CD14-positive monocyte (primary cell): ENCODE data around the gene MGAT4A. TPM values are rescaled to one million over a fixed set of nuclear protein-coding genes. Genes with fewer than 3 reads are reported as not detected.

ENCODE experiments used
- DNase-seq, 3 donors: peaks; one replicate each; pipeline ENCODE4 v3.0.0-alpha.2; 2011 to 2022
- H2AFZ ChIP-seq: 2 replicates; pipeline ENCODE4 v1.6.0; 2012; ENCODE audit warnings: mild to moderate bottlenecking, low read depth, low read length, inconsistent platforms; ENCODE audit not compliant: insufficient read depth, poor library complexity, severe bottlenecking
- H3K27ac ChIP-seq, 2 donors: 1 replicate in 1 of 2; 2 replicates in 1 of 2; pipeline ENCODE4 v1.5.1; 2012 to 2013; ENCODE audit warnings: low read length in 2 of 2, control low read depth in 1 of 2, inconsistent platforms in 1 of 2, low read depth in 1 of 2, mild to moderate bottlenecking in 1 of 2
- H3K27me3 ChIP-seq, 2 donors: one replicate each; pipeline versions ENCODE4 v1.6.0 to v1.6.1; 2011 to 2013; ENCODE audit warnings: low read length in 2 of 2; ENCODE audit not compliant: control insufficient read depth in 2 of 2, insufficient read depth in 2 of 2
- H3K36me3 ChIP-seq, 2 donors: replicated peaks in 1 of 2; 1 replicate in 1 of 2; 2 replicates in 1 of 2; pipeline versions ENCODE4 v1.5.1 to v1.6.1; 2012 to 2013; ENCODE audit warnings: low read length in 2 of 2, control low read depth in 1 of 2, inconsistent platforms in 1 of 2, mild to moderate bottlenecking in 1 of 2; ENCODE audit not compliant: insufficient read depth in 2 of 2, control insufficient read depth in 1 of 2
- H3K4me1 ChIP-seq, 2 donors: 1 replicate in 1 of 2; 2 replicates in 1 of 2; pipeline versions ENCODE4 v1.5.1 to v1.6.1; 2012 to 2013; ENCODE audit warnings: low read length in 2 of 2, control low read depth in 1 of 2, inconsistent platforms in 1 of 2, mild to moderate bottlenecking in 1 of 2, moderate library complexity in 1 of 2; ENCODE audit not compliant: insufficient read depth in 2 of 2, control insufficient read depth in 1 of 2
- H3K4me2 ChIP-seq: replicated peaks from 2 replicates; pipeline ENCODE3; 2012; ENCODE audit warnings: low read length, moderate library complexity, mild to moderate bottlenecking; ENCODE audit not compliant: poor library complexity, severe bottlenecking; ENCODE audit errors: extremely low read depth
- H3K4me3 ChIP-seq, 3 experiments: fragments of 200-600 bp in 1 of 3; sonication (generic) in 1 of 3; replicated peaks in 1 of 3; 1 replicate in 2 of 3; 2 replicates in 1 of 3; pipeline ENCODE4 v1.5.1; 2011 to 2013; ENCODE audit warnings: low read length in 3 of 3, mild to moderate bottlenecking in 3 of 3, control low read depth in 2 of 3, low read depth in 2 of 3, inconsistent platforms in 1 of 3, moderate library complexity in 1 of 3
- H3K79me2 ChIP-seq: 2 replicates; pipeline ENCODE4 v1.6.0; 2012; ENCODE audit warnings: mild to moderate bottlenecking, control low read depth, inconsistent platforms, low read length, moderate library complexity; ENCODE audit not compliant: insufficient read depth
- H3K9ac ChIP-seq: 2 replicates; pipeline ENCODE4 v1.6.0; 2017; ENCODE audit warnings: low read length, mild to moderate bottlenecking; ENCODE audit not compliant: insufficient read depth, poor library complexity, severe bottlenecking
- H3K9me3 ChIP-seq, 2 donors: replicated peaks in 1 of 2; 1 replicate in 1 of 2; 2 replicates in 1 of 2; pipeline versions ENCODE4 v1.5.1 to v1.6.1; 2012 to 2013; ENCODE audit warnings: low read length in 2 of 2, control low read depth in 1 of 2; ENCODE audit not compliant: control insufficient read depth in 1 of 2, insufficient read depth in 1 of 2
- H4K20me1 ChIP-seq: 2 replicates; pipeline ENCODE4 v1.6.0; 2012; ENCODE audit warnings: mild to moderate bottlenecking, low read length, control low read depth, moderate library complexity; ENCODE audit not compliant: insufficient read depth
- H3K27ac Mint-ChIP-seq, 7 donors: one replicate each; pipeline ENCODE4 v1.8.0; 2020; ENCODE audit warnings: mild to moderate bottlenecking in 7 of 7, mixed read lengths in 7 of 7, moderate library complexity in 6 of 7, inconsistent platforms in 2 of 7
- H3K27me3 Mint-ChIP-seq, 3 donors: one replicate each; pipeline ENCODE4 v1.8.0; 2021 to 2022; ENCODE audit warnings: low read depth in 3 of 3, mild to moderate bottlenecking in 3 of 3, mixed read lengths in 3 of 3, moderate library complexity in 3 of 3, inconsistent platforms in 1 of 3
- H3K36me3 Mint-ChIP-seq, 2 donors: one replicate each; pipeline ENCODE4 v1.8.0; 2020; ENCODE audit warnings: mixed read lengths in 2 of 2, inconsistent platforms in 1 of 2, mild to moderate bottlenecking in 1 of 2
- H3K4me1 Mint-ChIP-seq: one replicate; pipeline ENCODE4 v1.8.0; 2020; ENCODE audit warnings: mild to moderate bottlenecking, mixed read lengths
- H3K4me3 Mint-ChIP-seq, 2 donors: one replicate each; pipeline ENCODE4 v1.8.0; 2020; ENCODE audit warnings: mild to moderate bottlenecking in 2 of 2, mixed read lengths in 2 of 2, moderate library complexity in 1 of 2
- H3K9me3 Mint-ChIP-seq, 7 donors: one replicate each; pipeline ENCODE4 v1.8.0; 2020 to 2022; ENCODE audit warnings: mixed read lengths in 7 of 7, mild to moderate bottlenecking in 6 of 7, moderate library complexity in 6 of 7, inconsistent platforms in 2 of 7
- WGBS: methylation state at CpG from one replicate; pipeline ENCODE4 v1.1.5; 2013; ENCODE audit warnings: missing lambda C conversion rate; ENCODE audit not compliant: insufficient coverage; 5-methylcytosine and 5-hydroxymethylcytosine counted together
- intact Hi-C, 2 donors: fragments of 100-400 bp; cut with micrococcal nuclease; formaldehyde crosslinking; loops; one replicate each; pipeline versions ENCODE4 v1.15.0 to v1.15.1; 2023
- polyA plus RNA-seq, 3 donors: library from polyadenylated mRNA; depleted of rRNA in 1 of 3; unstranded in 2 of 3; stranded (reverse) in 1 of 3; fragments of 300-500 nt in 2 of 3; fragments of >200 nt in 1 of 3; fragmentation: Illumina TruSeq in 2 of 3; gene quantifications; 1 replicate in 2 of 3; 2 replicates in 1 of 3; pipeline ENCODE4 v1.2.3, GENCODE V29; 2012 to 2021
- TF ChIP-seq, protein P1 (sequence below): fragments of 200-600 bp; IDR thresholded peaks from one replicate; pipeline ENCODE4 v1.8.0; 2022; ENCODE audit warnings: antibody characterized with exemption, mild to moderate bottlenecking

Gene MGAT4A
- polyA plus RNA-seq, 3 donors = 24.3 to 35.9 (median 35.1) TPM

DNA sequence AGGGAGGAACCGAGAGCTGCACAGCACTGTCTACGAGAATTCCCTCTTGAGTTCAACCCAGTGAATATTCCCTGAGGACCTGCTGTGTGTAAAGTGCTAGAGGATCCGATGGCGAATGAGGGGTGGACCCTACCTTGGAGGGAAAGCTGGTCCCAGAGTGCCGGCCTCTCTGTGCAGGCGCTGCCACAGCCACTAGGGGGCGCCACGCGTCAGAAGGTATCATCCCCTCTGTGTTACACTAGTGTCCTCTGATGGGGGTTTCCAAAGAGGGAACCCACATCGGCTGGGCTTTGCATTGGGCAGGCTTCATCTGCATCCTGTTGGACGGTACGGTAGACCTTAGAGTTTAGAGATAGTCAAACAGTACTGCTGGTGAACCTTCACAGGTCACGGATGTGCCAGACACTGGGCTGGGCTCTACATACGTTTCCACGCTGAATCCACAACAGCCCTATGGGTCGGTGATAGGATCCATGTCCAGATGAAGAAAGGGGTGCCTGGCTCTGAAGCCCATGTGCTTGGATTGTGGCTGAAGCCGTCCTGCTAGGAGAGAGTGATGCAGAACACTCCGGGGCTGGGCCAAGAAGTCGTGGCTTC lies 161.6 kb downstream of the MGAT4A start:
- H3K27me3 Mint-ChIP-seq = peaks cover 0 to 3% (median 0%) of the 10 kb centered on the region in 3 donors
- H3K9me3 Mint-ChIP-seq = no peaks in the 10 kb centered on the region
- Histone ChIP-seq H3K27me3 (no peaks in the 10 kb centered on the region), H3K4me2 (no peak overlapping the region), H4K20me1 (peaks cover 36% of the 10 kb centered on the region), H3K36me3 (peaks cover 99 to 100% of the 10 kb centered on the region in 2 donors), H3K27ac (no peak overlapping the region), H3K9ac (no peak overlapping the region), H3K4me1 (no peaks in the 10 kb centered on the region), H3K4me3 (no peak overlapping the region), H3K79me2 (no peaks in the 10 kb centered on the region), H2AFZ (no peak overlapping the region), H3K9me3 (no peaks in the 10 kb centered on the region)
- DNase-seq = peak; percentile 14 to 36 (median 21)
- TF ChIP-seq, protein P1, sequence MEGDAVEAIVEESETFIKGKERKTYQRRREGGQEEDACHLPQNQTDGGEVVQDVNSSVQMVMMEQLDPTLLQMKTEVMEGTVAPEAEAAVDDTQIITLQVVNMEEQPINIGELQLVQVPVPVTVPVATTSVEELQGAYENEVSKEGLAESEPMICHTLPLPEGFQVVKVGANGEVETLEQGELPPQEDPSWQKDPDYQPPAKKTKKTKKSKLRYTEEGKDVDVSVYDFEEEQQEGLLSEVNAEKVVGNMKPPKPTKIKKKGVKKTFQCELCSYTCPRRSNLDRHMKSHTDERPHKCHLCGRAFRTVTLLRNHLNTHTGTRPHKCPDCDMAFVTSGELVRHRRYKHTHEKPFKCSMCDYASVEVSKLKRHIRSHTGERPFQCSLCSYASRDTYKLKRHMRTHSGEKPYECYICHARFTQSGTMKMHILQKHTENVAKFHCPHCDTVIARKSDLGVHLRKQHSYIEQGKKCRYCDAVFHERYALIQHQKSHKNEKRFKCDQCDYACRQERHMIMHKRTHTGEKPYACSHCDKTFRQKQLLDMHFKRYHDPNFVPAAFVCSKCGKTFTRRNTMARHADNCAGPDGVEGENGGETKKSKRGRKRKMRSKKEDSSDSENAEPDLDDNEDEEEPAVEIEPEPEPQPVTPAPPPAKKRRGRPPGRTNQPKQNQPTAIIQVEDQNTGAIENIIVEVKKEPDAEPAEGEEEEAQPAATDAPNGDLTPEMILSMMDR = peak; percentile 96
- H3K4me1 Mint-ChIP-seq = peaks cover 7% of the 10 kb centered on the region
- H3K4me3 Mint-ChIP-seq = no peak overlapping the region
- intact Hi-C loops = no loop called here
- peaks cover 92 to 98% of the 10 kb centered on the region in 2 donors for H3K36me3 Mint-ChIP-seq
- 79% methylated on average over 19 of the region's 19 CpGs for WGBS
- H3K27ac Mint-ChIP-seq = peak overlapping the region in 2 of 7 donors; percentile 46 to 48

Other genes with a start within 250 kb of the MGAT4A start
- gene COA5, start 122.6 kb downstream of the MGAT4A start, polyA plus RNA-seq = 10 to 100 TPM; 27.3 to 42.9 (median 39.0) TPM
- gene UNC50, start 122.5 kb downstream of the MGAT4A start, polyA plus RNA-seq = 10 to 100 TPM; 32.5 to 72.0 (median 62.8) TPM
- gene CRACDL, start 205.1 kb upstream of the MGAT4A start, polyA plus RNA-seq = under 1 TPM; 0.12 to 0.35 (median 0.28) TPM